Hepatocyte (in vitro differentiated cells): Measurements from ENCODE around the gene DCPS. TPM values are rescaled to one million over a fixed set of nuclear protein-coding genes. Genes with fewer than 3 reads are reported as not detected.

Experiments
- DNase-seq: peaks from one replicate; pipeline ENCODE4 v3.0.0-alpha.2; 2016; ENCODE audit warnings: low spot score
- H2AFZ ChIP-seq: fragments of 200-600 bp; sonication (generic); 2 replicates; pipeline ENCODE4 v1.6.0; 2016; ENCODE audit warnings: antibody characterized with exemption, mild to moderate bottlenecking
- H3K27ac ChIP-seq: fragments of 200-600 bp; sonication (generic); 2 replicates; pipeline ENCODE4 v1.5.1; 2016; ENCODE audit warnings: mild to moderate bottlenecking
- H3K27me3 ChIP-seq: fragments of 200-600 bp; sonication (generic); 2 replicates; pipeline ENCODE4 v1.6.1; 2016
- H3K36me3 ChIP-seq: fragments of 200-600 bp; sonication (generic); replicated peaks from 2 replicates; pipeline ENCODE4 v1.5.1; 2016; ENCODE audit warnings: low read depth; ENCODE audit not compliant: insufficient read depth
- H3K4me1 ChIP-seq: fragments of 200-600 bp; sonication (generic); 2 replicates; pipeline ENCODE4 v1.5.1; 2016; ENCODE audit warnings: mild to moderate bottlenecking, moderate library complexity; ENCODE audit not compliant: insufficient read depth
- H3K4me2 ChIP-seq: fragments of 200-600 bp; sonication (generic); 2 replicates; pipeline ENCODE4 v1.6.0; 2016
- H3K4me3 ChIP-seq: fragments of 200-600 bp; sonication (generic); 2 replicates; pipeline ENCODE4 v1.5.1; 2016; ENCODE audit warnings: mild to moderate bottlenecking
- H3K79me2 ChIP-seq: fragments of 200-600 bp; sonication (generic); 2 replicates; pipeline ENCODE4 v1.6.0; 2017; ENCODE audit warnings: mild to moderate bottlenecking
- H3K9me2 ChIP-seq: fragments of 200-600 bp; sonication (generic); replicated peaks from 2 replicates; pipeline ENCODE4 v1.6.0; 2017; ENCODE audit warnings: mild to moderate bottlenecking; ENCODE audit not compliant: insufficient read depth
- H3K9me3 ChIP-seq: fragments of 200-600 bp; sonication (generic); 2 replicates; pipeline ENCODE4 v1.5.1; 2016; ENCODE audit warnings: low read depth, mild to moderate bottlenecking
- H4K20me1 ChIP-seq: fragments of 200-600 bp; sonication (generic); 2 replicates; pipeline ENCODE4 v1.6.0; 2016; ENCODE audit warnings: mild to moderate bottlenecking; ENCODE audit not compliant: insufficient read depth, poor library complexity, severe bottlenecking
- CTCF ChIP-seq: fragments of 200-600 bp; sonication (generic); IDR thresholded peaks from 2 replicates; pipeline ENCODE4 v1.5.1; 2016; ENCODE audit warnings: antibody characterized with exemption, mild to moderate bottlenecking; ENCODE audit not compliant: poor library complexity
- EZH2 ChIP-seq: fragments of 200-600 bp; sonication (generic); IDR thresholded peaks from 2 replicates; pipeline ENCODE4 v1.6.1; 2016; ENCODE audit warnings: antibody characterized with exemption, mild to moderate bottlenecking, borderline replicate concordance
- EZH2phosphoT487 ChIP-seq: fragments of 200-600 bp; sonication (generic); IDR thresholded peaks from one replicate; pipeline ENCODE4 v1.6.1; 2018; ENCODE audit warnings: antibody characterized with exemption, mild to moderate bottlenecking, low read depth, moderate library complexity; ENCODE audit not compliant: unreplicated experiment, severe bottlenecking
- WGBS: methylation state at CpG from one replicate; pipeline ENCODE4 v1.1.6; 2016; ENCODE audit warnings: low lambda C conversion rate; ENCODE audit errors: missing lambda C conversion rate; 5-methylcytosine and 5-hydroxymethylcytosine counted together
- polyA plus RNA-seq: library from polyadenylated mRNA; unstranded; fragments of >200 nt; fragmentation: Nextera tagmentation; extraction: Ambion mirVana; gene quantifications from 2 replicates; pipeline ENCODE4 v1.2.1, GENCODE V29; 2016
- total RNA-seq: library from RNA; depleted of rRNA; stranded (reverse); fragments of >200 nt; gene quantifications from 2 replicates; pipeline ENCODE4 v1.2.3, GENCODE V29; 2014

The DCPS gene
- total and polyA plus RNA-seq, 2 experiments from 2014 or later = 6.5 to 16.8 TPM

GRCh38 chr11:126317432-126317755 lies 13.5 kb downstream of the DCPS start:
- Histone ChIP-seq H3K27me3 (no peaks in the 10 kb centered on the region), H3K36me3 (no peaks in the 10 kb centered on the region), H3K4me3 (no peak overlapping the region), H3K79me2 (peaks cover 7% of the 10 kb centered on the region), H3K9me3 (no peaks in the 10 kb centered on the region), H3K4me1 (peaks cover 32% of the 10 kb centered on the region), H3K9me2 (no peaks in the 10 kb centered on the region), H2AFZ (no peak overlapping the region), H3K4me2 (peak overlapping the region; percentile 55), H4K20me1 (no peaks in the 10 kb centered on the region), H3K27ac (peak overlapping the region; percentile 93)
- DNase-seq = no peak
- 50% methylated on average over 1 of the region's 1 CpG for WGBS
- no peak for TF ChIP-seq CTCF
- no peak for TF ChIP-seq EZH2
- TF ChIP-seq EZH2phosphoT487 = no peak

- Histone ChIP-seq H2AFZ (peak overlapping the region; percentile 7), H3K27me3 (no peaks in the 10 kb centered on the region), H3K79me2 (peaks cover 7% of the 10 kb centered on the region), H3K9me2 (no peaks in the 10 kb centered on the region), H3K4me2 (peak overlapping the region; percentile 55), H4K20me1 (no peaks in the 10 kb centered on the region), H3K4me3 (no peak overlapping the region), H3K27ac (peak overlapping the region; percentile 93), H3K4me1 (peaks cover 27% of the 10 kb centered on the region), H3K36me3 (no peaks in the 10 kb centered on the region), H3K9me3 (no peaks in the 10 kb centered on the region)
- no peak for TF ChIP-seq CTCF
- TF ChIP-seq EZH2phosphoT487 = no peak
- no peak for TF ChIP-seq EZH2
- WGBS = 65% methylated on average over 14 of the region's 14 CpGs
- DNase-seq = peak; percentile 64
Observed at GRCh38 chr11:126317756-126318573, 14.1 kb downstream of the DCPS start.

GRCh38 chr11:126318574-126319373 lies 14.9 kb downstream of the DCPS start:
- Histone ChIP-seq H3K4me2 (peak overlapping the region; percentile 55), H3K9me3 (no peaks in the 10 kb centered on the region), H3K4me3 (no peak overlapping the region), H3K36me3 (no peaks in the 10 kb centered on the region), H3K9me2 (no peaks in the 10 kb centered on the region), H4K20me1 (no peaks in the 10 kb centered on the region), H3K27me3 (no peaks in the 10 kb centered on the region), H3K27ac (peak overlapping the region; percentile 93), H3K79me2 (peaks cover 7% of the 10 kb centered on the region), H3K4me1 (peaks cover 24% of the 10 kb centered on the region), H2AFZ (no peak overlapping the region)
- peak; percentile 75 for DNase-seq
- WGBS = 59% methylated on average over 8 of the region's 9 CpGs
- TF ChIP-seq EZH2 (no peak), CTCF (no peak), EZH2phosphoT487 (no peak)
